BE2C (cell line): ENCODE measurements around the gene SULT4A1.
A peak's percentile ranks its signal among the peaks of the same experiment; 100 is the strongest.

Source experiments
- DNase-seq: peaks from one replicate; pipeline ENCODE4 v3.0.0-alpha.2; 2020
- H3K27me3 ChIP-seq: fragments of 250-450 bp; sonication (Bioruptor Pico); 2 replicates; pipeline ENCODE4 v1.5.1; 2020; ENCODE audit warnings: mild to moderate bottlenecking
- H3K36me3 ChIP-seq: fragments of 250-450 bp; sonication (Bioruptor Pico); 2 replicates; pipeline ENCODE4 v1.5.1; 2020; ENCODE audit warnings: mild to moderate bottlenecking
- H3K4me1 ChIP-seq: fragments of 250-450 bp; sonication (Bioruptor Pico); 2 replicates; pipeline ENCODE4 v1.5.1; 2020
- H3K4me3 ChIP-seq: 2 replicates; pipeline ENCODE4 v1.5.1; 2011; ENCODE audit warnings: low read depth, low read length
- H3K9me3 ChIP-seq: fragments of 250-450 bp; sonication (Bioruptor Pico); 2 replicates; pipeline ENCODE4 v1.5.1; 2020
- CTCF ChIP-seq: IDR thresholded peaks from 2 replicates; pipeline ENCODE4 v1.5.1; 2012; ENCODE audit warnings: mild to moderate bottlenecking, low read depth, low read length

SULT4A1 gene

GRCh38 chr22:43849731-43850130 lies 12.6 kb downstream of the SULT4A1 start:
- H3K9me3 ChIP-seq: no peaks in the 10 kb centered on the region
- H3K27me3 ChIP-seq: no peaks in the 10 kb centered on the region
- TF ChIP-seq CTCF: no peak
- no peak for DNase-seq
- H3K36me3 ChIP-seq: no peaks in the 10 kb centered on the region
- no peak overlapping the region for H3K4me3 ChIP-seq
- peaks cover 4% of the 10 kb centered on the region for H3K4me1 ChIP-seq

- DNase-seq: peak; percentile 64
- peak; percentile 79 for TF ChIP-seq CTCF
- H3K9me3 ChIP-seq: no peaks in the 10 kb centered on the region
- no peaks in the 10 kb centered on the region for H3K27me3 ChIP-seq
- no peaks in the 10 kb centered on the region for H3K36me3 ChIP-seq
- H3K4me3 ChIP-seq: no peak overlapping the region
- peaks cover 12% of the 10 kb centered on the region for H3K4me1 ChIP-seq
Measured at GRCh38 chr22:43848366-43849171, 13.7 kb downstream of the SULT4A1 start.

GRCh38 chr22:43847376-43848289 lies 14.7 kb downstream of the SULT4A1 start:
- Histone ChIP-seq H3K4me1 (peaks cover 13% of the 10 kb centered on the region), H3K4me3 (no peak overlapping the region), H3K27me3 (no peaks in the 10 kb centered on the region), H3K36me3 (no peaks in the 10 kb centered on the region), H3K9me3 (no peaks in the 10 kb centered on the region)
- no peak for TF ChIP-seq CTCF
- peak; percentile 5 for DNase-seq

GRCh38 chr22:43846966-43847365 lies 15.3 kb downstream of the SULT4A1 start:
- no peaks in the 10 kb centered on the region for H3K36me3 ChIP-seq
- DNase-seq: no peak
- H3K9me3 ChIP-seq: no peaks in the 10 kb centered on the region
- H3K27me3 ChIP-seq: no peaks in the 10 kb centered on the region
- TF ChIP-seq CTCF: no peak
- peaks cover 13% of the 10 kb centered on the region for H3K4me1 ChIP-seq
- no peak overlapping the region for H3K4me3 ChIP-seq

GRCh38 chr22:43845981-43846380 lies 16.3 kb downstream of the SULT4A1 start:
- TF ChIP-seq CTCF: no peak
- H3K4me3 ChIP-seq: no peak overlapping the region
- no peak for DNase-seq
- no peaks in the 10 kb centered on the region for H3K27me3 ChIP-seq
- no peaks in the 10 kb centered on the region for H3K9me3 ChIP-seq
- H3K4me1 ChIP-seq: peaks cover 13% of the 10 kb centered on the region
- H3K36me3 ChIP-seq: no peaks in the 10 kb centered on the region
